RWPE1 (cell line): Measurements from ENCODE around the gene CRACR2A.

Experiments
- CTCF ChIA-PET: fragments of 350-600 bp; sonication (Branson Sonifier 250); formaldehyde crosslinking; extraction: SDS; loops from one replicate; lab custom pipeline; 2021; lab: Yijun Ruan, JAX
- POLR2A ChIA-PET: fragments of 400-600 bp; formaldehyde crosslinking; extraction: SDS; loops from one replicate; lab custom pipeline; 2020; ENCODE audit warnings: antibody characterized with exemption; ENCODE audit not compliant: low non-redundant PET; lab: Yijun Ruan, JAX
- DNase-seq: peaks from one replicate; pipeline ENCODE4 v3.0.0; 2012; ENCODE audit warnings: low spot score
- H3K27ac ChIP-seq: fragments of 450-650 bp; 2 replicates; pipeline ENCODE4 v1.5.1; 2017
- CTCF ChIP-seq: fragments of 450-650 bp; conservative IDR thresholded peaks from 2 replicates; pipeline ENCODE4 v1.5.1; 2017; ENCODE audit warnings: low read depth, mild to moderate bottlenecking

Gene CRACR2A

GRCh38 chr12:3622021-3622821, 130.7 kb downstream of the CRACR2A start:
- no peak for DNase-seq
- POLR2A ChIA-PET: no interaction called here
- TF ChIP-seq CTCF: no peak
- H3K27ac ChIP-seq: no peak overlapping the region
- CTCF ChIA-PET: no interaction called here

- ChIA-PET CTCF (no interaction called here), POLR2A (no interaction called here)
- TF ChIP-seq CTCF: no peak
- DNase-seq: no peak
- no peak overlapping the region for H3K27ac ChIP-seq
Measured at GRCh38 chr12:3620856-3621255, 132.1 kb downstream of the CRACR2A start.

- no peak for TF ChIP-seq CTCF
- CTCF ChIA-PET: no interaction called here
- no peak for DNase-seq
- no peak overlapping the region for H3K27ac ChIP-seq
- POLR2A ChIA-PET: no interaction called here
Measured at GRCh38 chr12:3617565-3617964, 135.3 kb downstream of the CRACR2A start.

- no peak for DNase-seq
- CTCF ChIA-PET: no interaction called here
- H3K27ac ChIP-seq: no peak overlapping the region
- no peak for TF ChIP-seq CTCF
- POLR2A ChIA-PET: no interaction called here
Measured at GRCh38 chr12:3615862-3616261, 137.0 kb downstream of the CRACR2A start.

- POLR2A ChIA-PET: no interaction called here
- no peak for TF ChIP-seq CTCF
- no peak overlapping the region for H3K27ac ChIP-seq
- CTCF ChIA-PET: no interaction called here
- no peak for DNase-seq
Measured at GRCh38 chr12:3614806-3615466, 138.0 kb downstream of the CRACR2A start.

- POLR2A ChIA-PET: no interaction called here
- no peak for TF ChIP-seq CTCF
- CTCF ChIA-PET: no interaction called here
- no peak for DNase-seq
- no peak overlapping the region for H3K27ac ChIP-seq
Measured at GRCh38 chr12:3613641-3614395, 139.1 kb downstream of the CRACR2A start.
